Measurements from ENCODE around the gene IL31. TPM values are rescaled to one million over a fixed set of nuclear protein-coding genes. Genes with fewer than 3 reads are reported as not detected.
A peak's percentile ranks its signal among the peaks of the same experiment; 100 is the strongest.

Gene IL31
- total RNA-seq, 1 experiment from 2014 or later, result not detected

GRCh38 chr12:122129131-122129530 is 44.9 kb downstream of the IL31 start:
- DNase-seq (ENCODE audit: low read depth), result no peak

DNA sequence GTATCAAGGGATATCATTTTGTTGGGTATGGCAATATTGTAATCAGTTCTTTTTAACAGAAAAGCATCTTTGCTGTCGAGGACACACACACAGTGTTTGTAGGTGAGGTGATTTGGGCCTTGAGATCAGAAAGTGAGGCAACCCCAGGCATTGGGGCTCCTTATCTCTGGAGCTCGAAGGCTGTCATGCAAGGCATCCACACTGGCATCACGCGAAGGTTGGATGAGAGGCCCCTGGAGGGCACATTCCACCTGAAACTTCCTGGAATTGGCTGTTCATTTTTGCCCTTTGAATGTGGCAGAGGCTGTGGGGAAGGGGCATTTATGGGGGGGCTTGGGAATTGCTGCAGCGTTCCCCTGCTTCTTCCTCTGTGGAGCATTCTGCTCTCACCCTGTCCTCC is 45.5 kb downstream of the IL31 start:
- no peak for DNase-seq (ENCODE audit: low read depth)

DNA sequence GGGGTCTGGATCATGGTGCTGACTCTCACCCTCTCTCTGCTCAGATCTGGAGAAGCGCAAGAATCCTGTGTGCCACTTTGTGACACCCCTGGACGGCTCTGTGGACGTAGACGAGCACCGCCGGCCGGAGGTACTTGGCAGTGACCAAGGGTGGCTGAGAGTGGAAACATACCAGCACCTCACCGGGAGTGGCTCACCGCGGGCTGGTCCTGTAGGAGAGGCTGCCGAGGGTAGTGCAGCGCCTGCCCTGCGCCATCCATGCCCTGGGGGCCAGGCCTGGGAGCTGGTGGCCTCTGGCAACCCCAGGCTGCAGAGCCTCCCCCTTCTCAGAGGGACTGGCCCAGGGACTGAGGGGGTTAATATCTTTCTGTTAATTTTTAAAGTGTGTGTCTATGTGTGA is 46.2 kb downstream of the IL31 start:
- no peak for DNase-seq (ENCODE audit: low read depth)

DNA sequence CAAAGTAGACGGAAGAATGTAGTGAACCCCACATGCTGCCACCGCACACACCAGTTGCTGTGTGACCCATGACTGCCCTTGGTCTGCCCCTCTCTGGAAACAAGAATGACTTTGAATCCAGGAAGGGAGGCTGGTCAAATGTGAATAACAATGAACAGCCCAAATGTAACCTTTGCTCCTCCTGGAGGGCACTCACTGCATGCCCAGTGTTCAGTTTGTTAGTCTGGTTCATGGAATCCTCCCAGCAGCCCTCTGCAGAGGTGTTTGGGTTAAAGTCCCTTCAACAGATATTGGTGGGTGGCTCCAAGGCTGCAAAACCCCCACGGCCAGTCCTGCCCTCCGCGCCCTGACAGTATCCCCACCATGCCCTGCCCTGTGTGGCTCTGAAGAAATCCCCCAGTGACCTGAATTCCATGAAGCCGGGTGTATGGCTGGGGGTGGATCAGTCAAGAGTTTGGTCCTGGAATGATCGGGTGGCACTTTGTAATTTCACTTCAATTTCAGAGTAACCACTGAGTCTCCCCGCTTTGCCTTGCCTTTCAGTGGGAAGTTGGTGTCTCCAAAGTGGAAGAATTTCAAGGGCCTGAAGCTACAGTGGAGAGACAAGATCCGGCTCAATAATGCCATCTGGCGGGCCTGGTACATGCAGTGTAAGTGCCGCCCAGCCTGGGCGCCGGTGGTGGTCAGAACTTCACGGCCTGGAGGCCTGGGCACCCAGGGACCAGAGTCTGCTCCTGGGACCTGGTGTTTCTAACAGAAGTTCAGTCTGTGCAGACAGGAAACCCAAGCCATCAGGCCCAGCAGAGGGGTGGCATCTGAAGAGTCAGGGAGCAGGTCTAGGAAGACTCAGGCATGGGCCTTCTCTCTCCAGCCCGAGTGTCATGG is 47.1 kb downstream of the IL31 start:
- peak; percentile 50 for DNase-seq (ENCODE audit: low read depth)

GRCh38 chr12:122126342-122126635 is 47.7 kb downstream of the IL31 start:
- no peak for DNase-seq (ENCODE audit: low read depth)

- no peak for DNase-seq (ENCODE audit: low read depth)
These were observed 48.3 kb downstream of the IL31 start for GRCh38 chr12:122125452-122126341.

DNA sequence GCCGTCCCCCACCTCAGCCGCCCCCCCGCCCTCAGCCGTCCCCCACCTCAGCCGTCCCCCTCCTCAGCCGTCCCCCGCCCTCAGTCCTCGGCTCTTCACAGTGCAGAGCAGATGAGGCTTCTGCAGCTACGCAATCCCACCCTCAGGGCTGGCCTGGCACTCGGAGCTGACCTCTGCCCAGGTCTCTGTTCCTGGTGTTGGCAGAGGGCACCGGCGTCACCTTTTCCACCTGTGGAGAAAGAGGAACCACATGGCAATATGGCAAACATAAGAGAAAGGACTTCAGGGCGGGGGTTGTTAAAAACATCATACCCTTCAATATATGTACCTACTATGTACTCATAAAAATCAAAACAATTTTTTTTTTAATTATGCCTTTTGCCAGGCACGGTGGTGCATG is 49.7 kb downstream of the IL31 start:
- DNase-seq (ENCODE audit: low read depth), result no peak

DNA sequence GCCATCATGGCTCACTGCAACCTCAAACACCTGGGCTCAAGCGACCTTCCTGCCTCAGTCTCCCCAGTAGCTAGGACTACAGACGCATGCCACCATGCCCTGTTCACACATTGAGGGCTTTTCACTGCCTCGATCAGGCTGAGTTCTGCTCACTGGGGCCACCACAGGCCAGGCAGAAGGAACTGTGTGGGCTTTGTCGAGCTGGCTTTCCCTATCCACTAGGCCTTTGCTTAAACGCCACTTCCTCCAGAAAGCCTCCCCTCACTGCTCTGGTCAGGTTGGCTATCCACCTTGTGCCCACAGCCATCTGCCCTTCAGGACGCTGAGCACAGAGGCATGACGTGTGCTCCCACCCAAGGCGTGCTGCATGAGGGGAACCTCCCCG is 50.3 kb downstream of the IL31 start:
- no peak for DNase-seq (ENCODE audit: low read depth)

GRCh38 chr12:122123051-122123760 is 50.8 kb downstream of the IL31 start:
- DNase-seq (ENCODE audit: low read depth), result peak; percentile 66

Other genes with a start within 250 kb of the IL31 start
- 7.1 and 9.4 TPM in 2 replicates for gene BCL7A, start 152.3 kb downstream of the IL31 start, total RNA-seq (2014; rRNA removed; shearing (Covaris generic))
- 3.4 and 7.1 TPM in 2 replicates for gene MLXIP, start 95.5 kb downstream of the IL31 start, total RNA-seq (2014; rRNA removed; shearing (Covaris generic))
- gene LRRC43, start 8.9 kb upstream of the IL31 start, total RNA-seq (2014; rRNA removed; shearing (Covaris generic)), result 0.34 TPM in 1 of 2 replicates, not detected in the other
- gene B3GNT4, start 29.5 kb upstream of the IL31 start, total RNA-seq (2014; rRNA removed; shearing (Covaris generic)), result not detected in 2 replicates
- 133 and 147 TPM in 2 replicates for gene DIABLO, start 51.8 kb upstream of the IL31 start, total RNA-seq (2014; rRNA removed; shearing (Covaris generic))
- 36.4 and 37.8 TPM in 2 replicates for gene VPS33A, start 92.3 kb upstream of the IL31 start, total RNA-seq (2014; rRNA removed; shearing (Covaris generic))
- 38.2 and 41.7 TPM in 2 replicates for gene CLIP1, start 248.4 kb upstream of the IL31 start, total RNA-seq (2014; rRNA removed; shearing (Covaris generic))

All from Daoy (cell line).